H7 (cell line): ENCODE data around the gene UBE2J2. TPM values are rescaled to one million over a fixed set of nuclear protein-coding genes. Genes with fewer than 3 reads are reported as not detected.

Experiments
- DNase-seq: peaks from one replicate; pipeline ENCODE4 v3.0.0; 2012
- H3K27me3 ChIP-seq: 2 replicates; pipeline ENCODE4 v1.6.0; 2011; ENCODE audit warnings: mild to moderate bottlenecking, low read length; ENCODE audit not compliant: control insufficient read depth, insufficient read depth
- H3K36me3 ChIP-seq: replicated peaks from 2 replicates; pipeline ENCODE4 v1.5.1; 2011; ENCODE audit warnings: low read length; ENCODE audit not compliant: control insufficient read depth, insufficient read depth
- H3K4me3 ChIP-seq: 2 replicates; pipeline ENCODE4 v1.5.1; 2011; ENCODE audit warnings: low read depth, mild to moderate bottlenecking, control low read depth, low read length, moderate library complexity; ENCODE audit not compliant: insufficient read depth
- total RNA-seq: library from RNA; depleted of rRNA; stranded (reverse); fragments of >200 nt; shearing (Covaris generic); gene quantifications from 2 replicates; pipeline ENCODE4 v1.2.3, GENCODE V29; 2014; rRNA removed

UBE2J2 gene
- total RNA-seq, 1 experiment from 2014 or later: 105 TPM

GRCh38 chr1:1211541-1212441, 61.9 kb downstream of the UBE2J2 start:
- Histone ChIP-seq H3K27me3 (peaks cover under 1% of the 10 kb centered on the region; the same call in 1 of the 2 replicates), H3K36me3 (no peaks in the 10 kb centered on the region), H3K4me3 (no peak overlapping the region)
- peak; percentile 70 for DNase-seq

GRCh38 chr1:1210726-1211540, 62.7 kb downstream of the UBE2J2 start:
- Histone ChIP-seq H3K27me3 (peaks cover 3% of the 10 kb centered on the region; the same call in 1 of the 2 replicates), H3K4me3 (no peak overlapping the region), H3K36me3 (no peaks in the 10 kb centered on the region)
- peak; percentile 71 for DNase-seq

GRCh38 chr1:1208713-1209433, 64.8 kb downstream of the UBE2J2 start:
- DNase-seq: peak; percentile 78
- H3K36me3 ChIP-seq: no peaks in the 10 kb centered on the region
- H3K27me3 ChIP-seq: peaks cover 3% of the 10 kb centered on the region; the same call in 1 of the 2 replicates
- no peak overlapping the region for H3K4me3 ChIP-seq

- DNase-seq: peak; percentile 68
- peaks cover 3% of the 10 kb centered on the region; the same call in 1 of the 2 replicates for H3K27me3 ChIP-seq
- no peaks in the 10 kb centered on the region for H3K36me3 ChIP-seq
- no peak overlapping the region for H3K4me3 ChIP-seq
Observed at GRCh38 chr1:1207571-1207892, 66.1 kb downstream of the UBE2J2 start.

GRCh38 chr1:1206966-1207531, 66.6 kb downstream of the UBE2J2 start:
- no peak overlapping the region for H3K4me3 ChIP-seq
- DNase-seq: peak; percentile 83

GRCh38 chr1:1206376-1206965, 67.2 kb downstream of the UBE2J2 start, which contains the start of gene TNFRSF18:
Gene TNFRSF18, minus strand, starts transcription at chr1:1206592. Its CDS starts 21 bp downstream, at chr1:1206571.
- no peaks in the 10 kb centered on the region for H3K36me3 ChIP-seq
- H3K4me3 ChIP-seq: peak within 1 kb of the TSS; percentile 3; the same call in 1 of the 2 replicates
- H3K27me3 ChIP-seq: peaks cover 5% of the 10 kb centered on the region
- peak; percentile 92 for DNase-seq

More at GRCh38 chr1:1206966-1207531, 66.6 kb downstream of the UBE2J2 start:
- Histone ChIP-seq H3K36me3 (no peaks in the 10 kb centered on the region), H3K27me3 (peaks cover 3% of the 10 kb centered on the region; the same call in 1 of the 2 replicates)

- Histone ChIP-seq H3K27me3 (peaks cover 5% of the 10 kb centered on the region), H3K4me3 (no peak overlapping the region; the same call in 1 of the 2 replicates), H3K36me3 (no peaks in the 10 kb centered on the region)
- DNase-seq: peak; percentile 86
Observed at GRCh38 chr1:1205769-1206375, 67.8 kb downstream of the UBE2J2 start.

- peaks cover 5% of the 10 kb centered on the region for H3K27me3 ChIP-seq
- DNase-seq: peak; percentile 69
- H3K4me3 ChIP-seq: no peak overlapping the region
- H3K36me3 ChIP-seq: no peaks in the 10 kb centered on the region
Observed at GRCh38 chr1:1204998-1205768, 68.5 kb downstream of the UBE2J2 start.

GRCh38 chr1:1204425-1204920, 69.2 kb downstream of the UBE2J2 start:
- peak; percentile 57 for DNase-seq
- Histone ChIP-seq H3K27me3 (peaks cover 5% of the 10 kb centered on the region), H3K36me3 (no peaks in the 10 kb centered on the region), H3K4me3 (no peak overlapping the region)

Other genes starting within 250 kb of the UBE2J2 start
- not detected in 2 replicates for gene RNF223, start 199.5 kb downstream of the UBE2J2 start, total RNA-seq
- gene C1orf159, start 157.8 kb downstream of the UBE2J2 start, total RNA-seq: 29.3 and 32.0 TPM in 2 replicates
- gene TTLL10, start 100.0 kb downstream of the UBE2J2 start, total RNA-seq: not detected in 2 replicates
- gene TNFRSF18, start 67.3 kb downstream of the UBE2J2 start, total RNA-seq: not detected in 2 replicates
- gene TNFRSF4, start 59.7 kb downstream of the UBE2J2 start, total RNA-seq: 0.07 and 0.89 TPM in 2 replicates
- 102 and 127 TPM in 2 replicates for gene SDF4, start 41.9 kb downstream of the UBE2J2 start, total RNA-seq
- gene B3GALT6, start 41.6 kb downstream of the UBE2J2 start, total RNA-seq: 40.3 and 47.2 TPM in 2 replicates
- 3.6 and 6.3 TPM in 2 replicates for gene C1QTNF12, start 27.1 kb downstream of the UBE2J2 start, total RNA-seq
- 4.0 and 10.2 TPM in 2 replicates for gene SCNN1D, start 6.6 kb upstream of the UBE2J2 start, total RNA-seq
- 55.7 and 55.9 TPM in 2 replicates for gene ACAP3, start 34.1 kb upstream of the UBE2J2 start, total RNA-seq
- gene PUSL1, start 34.7 kb upstream of the UBE2J2 start, total RNA-seq: 93.5 and 98.6 TPM in 2 replicates
- 169 and 189 TPM in 2 replicates for gene INTS11, start 50.8 kb upstream of the UBE2J2 start, total RNA-seq
- 25.0 and 27.7 TPM in 2 replicates for gene CPTP, start 50.9 kb upstream of the UBE2J2 start, total RNA-seq
- 0.14 TPM in 1 of 2 replicates, not detected in the other for gene TAS1R3, start 57.4 kb upstream of the UBE2J2 start, total RNA-seq
- gene DVL1, start 75.6 kb upstream of the UBE2J2 start, total RNA-seq: 189 and 191 TPM in 2 replicates
- gene MXRA8, start 84.7 kb upstream of the UBE2J2 start, total RNA-seq: 54.2 and 80.1 TPM in 2 replicates
- gene AURKAIP1, start 101.4 kb upstream of the UBE2J2 start, total RNA-seq: 275 and 320 TPM in 2 replicates
- 147 and 200 TPM in 2 replicates for gene CCNL2, start 125.5 kb upstream of the UBE2J2 start, total RNA-seq
- gene MRPL20, start 133.4 kb upstream of the UBE2J2 start, total RNA-seq: 184 and 267 TPM in 2 replicates
- 0.67 TPM in 1 of 2 replicates, not detected in the other for gene ANKRD65, start 147.4 kb upstream of the UBE2J2 start, total RNA-seq
- gene VWA1, start 161.8 kb upstream of the UBE2J2 start, total RNA-seq: 32.1 and 37.1 TPM in 2 replicates
- gene ATAD3C, start 175.8 kb upstream of the UBE2J2 start, total RNA-seq: 0.14 and 0.74 TPM in 2 replicates
- gene ATAD3B, start 197.9 kb upstream of the UBE2J2 start, total RNA-seq: 43.5 and 44.1 TPM in 2 replicates
- 105 and 113 TPM in 2 replicates for gene ATAD3A, start 238.3 kb upstream of the UBE2J2 start, total RNA-seq